Sigmoid colon (tissue), 4 donors: ENCODE results near the gene RABGGTA.

Experiments
- CTCF ChIP-seq, 4 experiments: fragments of 450-650 bp in 3 of 4; fragments of 200-600 bp in 1 of 4; IDR thresholded peaks; one replicate each; pipeline ENCODE4 v1.5.1; 2016 to 2019; ENCODE audit warnings: antibody characterized with exemption in 4 of 4, mild to moderate bottlenecking in 3 of 4, moderate library complexity in 2 of 4
- POLR2AphosphoS5 ChIP-seq, 4 donors: sonication (generic); formaldehyde crosslinking; IDR thresholded peaks; one replicate each; pipeline ENCODE4 v1.6.1; 2017; ENCODE audit warnings: antibody characterized with exemption in 4 of 4

GRCh38 chr14:24279301-24280186 is 8.1 kb upstream of the RABGGTA start:
- TF ChIP-seq CTCF (IDR thresholded peaks at IDR 0.05) = no peak
- no peak for TF ChIP-seq POLR2AphosphoS5 (IDR thresholded peaks at IDR 0.05)
